DMS53 treated with DMSO at 0.1 percent for 48 hours (cell line): Measurements from ENCODE around the gene SSTR4.
"Not testable (repeated sequence)": the region's sequence is repeated elsewhere in the genome, so short reads cannot be mapped to it uniquely, and the experiment has no call there.

Experiments
- DNase-seq: peaks from one replicate; lab custom pipeline; 2025; ENCODE audit not compliant: unreplicated experiment; lab: John Stamatoyannopoulos, UW

Gene SSTR4, protein sequence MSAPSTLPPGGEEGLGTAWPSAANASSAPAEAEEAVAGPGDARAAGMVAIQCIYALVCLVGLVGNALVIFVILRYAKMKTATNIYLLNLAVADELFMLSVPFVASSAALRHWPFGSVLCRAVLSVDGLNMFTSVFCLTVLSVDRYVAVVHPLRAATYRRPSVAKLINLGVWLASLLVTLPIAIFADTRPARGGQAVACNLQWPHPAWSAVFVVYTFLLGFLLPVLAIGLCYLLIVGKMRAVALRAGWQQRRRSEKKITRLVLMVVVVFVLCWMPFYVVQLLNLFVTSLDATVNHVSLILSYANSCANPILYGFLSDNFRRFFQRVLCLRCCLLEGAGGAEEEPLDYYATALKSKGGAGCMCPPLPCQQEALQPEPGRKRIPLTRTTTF

GRCh38 chr20:23034721-23035671 lies at the start of gene SSTR4:
TSS of gene SSTR4 (plus strand) at chr20:23035312. CDS start at chr20:23035484, 172 bp downstream.
- DNase-seq: no peak

DNA sequence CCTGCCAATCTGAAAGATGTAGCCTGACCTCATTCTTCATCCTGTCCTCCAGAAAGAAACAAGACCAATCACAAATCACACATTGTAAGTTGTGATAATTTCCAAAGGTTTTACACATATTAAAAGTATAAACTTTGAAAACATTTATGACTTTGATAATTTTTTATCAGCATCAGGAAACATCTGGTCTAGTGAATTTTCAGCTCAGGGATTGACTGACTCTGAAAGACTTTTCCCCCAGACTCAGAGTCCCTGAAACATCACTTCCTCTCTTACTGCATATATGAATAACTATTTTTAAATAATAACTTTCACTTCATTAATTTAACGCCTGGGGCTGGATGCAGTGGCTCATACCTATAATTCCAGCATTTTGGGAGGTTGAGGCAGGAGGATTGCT lies 48.5 kb upstream of the SSTR4 start:
- DNase-seq: no peak

- DNase-seq: not testable (repeated sequence)
Measured at GRCh38 chr20:22991424-22991823, 43.7 kb upstream of the SSTR4 start.

DNA sequence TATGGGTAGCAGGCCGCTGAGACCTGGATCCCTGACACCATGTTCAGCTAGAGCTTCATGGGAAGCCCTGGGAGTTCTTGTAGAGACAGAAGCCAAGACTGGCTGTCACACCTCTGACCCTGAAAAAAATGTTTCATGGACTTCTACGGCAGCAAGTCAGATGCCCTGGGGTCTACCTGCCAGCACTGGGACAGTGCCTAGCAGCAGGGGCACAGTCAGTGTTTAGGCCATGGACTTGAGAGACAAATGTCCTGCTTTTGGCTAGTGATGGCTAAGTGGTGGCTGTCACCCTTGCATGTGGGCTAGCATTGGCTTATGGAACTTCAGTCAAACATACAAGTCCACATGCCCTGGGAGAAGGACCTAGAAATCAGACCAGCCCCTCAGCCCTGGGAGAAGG lies 41.3 kb upstream of the SSTR4 start:
- DNase-seq: no peak

DNA sequence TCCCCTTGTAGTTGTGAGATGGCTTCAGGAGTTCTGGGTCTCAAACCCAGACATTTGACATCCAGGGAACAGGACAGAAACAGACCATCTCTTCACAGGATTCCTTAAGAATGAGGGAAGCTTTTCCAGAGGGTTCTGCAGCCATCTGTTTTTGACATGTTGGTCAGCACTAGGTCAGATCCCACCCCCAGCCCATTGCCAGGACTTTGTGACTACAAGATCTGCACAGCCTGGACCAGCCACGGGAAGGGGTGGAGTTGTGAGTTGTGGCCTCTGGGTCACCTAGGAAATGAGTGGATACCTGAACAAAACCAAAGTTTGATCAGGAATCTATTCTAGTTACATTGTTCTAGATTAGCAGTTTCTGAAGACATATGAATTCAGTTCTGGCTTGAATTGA lies 39.2 kb upstream of the SSTR4 start:
- no peak for DNase-seq

GRCh38 chr20:22998476-22998875 lies 36.6 kb upstream of the SSTR4 start:
- DNase-seq: no peak

DNA sequence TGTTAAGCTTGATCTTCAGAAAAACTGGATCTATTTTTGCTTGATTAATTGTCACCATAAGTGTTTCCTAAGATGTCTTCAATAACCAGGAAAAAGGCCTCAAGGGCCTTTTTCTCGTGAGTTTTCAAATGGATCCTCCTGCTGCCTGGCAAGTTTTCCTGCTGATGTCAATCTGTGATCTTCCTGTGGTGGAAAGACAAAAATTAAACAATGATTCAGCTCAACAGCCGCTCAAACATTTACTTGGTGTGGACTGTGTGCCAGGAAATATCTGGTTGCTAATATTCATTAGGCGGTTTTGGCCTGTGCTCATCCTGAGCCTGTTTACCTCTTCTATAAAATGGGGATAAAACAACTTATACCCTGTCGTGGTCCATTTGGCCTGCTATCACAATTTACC lies 35.4 kb upstream of the SSTR4 start:
- no peak for DNase-seq

DNA sequence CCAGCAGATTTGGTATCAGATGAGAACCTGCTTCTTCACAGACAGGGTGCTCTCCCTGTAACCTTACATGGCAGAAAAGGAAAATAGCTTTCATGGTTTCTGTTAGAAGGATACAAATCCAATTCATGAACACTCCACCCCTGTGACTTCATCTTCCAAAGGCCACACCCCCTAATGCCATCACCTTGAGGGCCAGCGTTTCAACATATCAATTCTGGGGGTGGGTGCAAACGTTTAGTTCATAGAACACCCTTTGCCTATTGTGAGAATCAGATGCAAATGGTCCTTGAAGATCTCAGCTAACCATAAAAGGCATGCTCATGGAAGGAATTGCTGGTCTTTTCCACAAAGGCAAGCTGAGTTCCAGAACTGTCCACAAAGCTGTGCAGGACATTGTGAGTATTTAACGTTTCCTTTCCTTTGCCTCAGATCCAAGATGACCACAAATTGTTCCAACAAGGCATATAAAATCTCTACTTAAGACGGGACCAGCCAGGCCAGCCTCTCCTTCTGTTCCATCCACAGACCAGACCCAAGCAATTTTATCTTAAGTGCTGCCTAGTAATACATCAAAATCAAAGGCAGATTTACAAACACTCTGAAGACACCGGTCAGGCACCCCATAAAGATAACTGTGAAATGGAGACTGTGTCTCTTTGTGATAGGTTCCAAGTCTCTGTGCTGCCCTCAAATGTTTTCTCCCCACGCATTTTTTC lies 34.7 kb upstream of the SSTR4 start:
- DNase-seq: no peak

DNA sequence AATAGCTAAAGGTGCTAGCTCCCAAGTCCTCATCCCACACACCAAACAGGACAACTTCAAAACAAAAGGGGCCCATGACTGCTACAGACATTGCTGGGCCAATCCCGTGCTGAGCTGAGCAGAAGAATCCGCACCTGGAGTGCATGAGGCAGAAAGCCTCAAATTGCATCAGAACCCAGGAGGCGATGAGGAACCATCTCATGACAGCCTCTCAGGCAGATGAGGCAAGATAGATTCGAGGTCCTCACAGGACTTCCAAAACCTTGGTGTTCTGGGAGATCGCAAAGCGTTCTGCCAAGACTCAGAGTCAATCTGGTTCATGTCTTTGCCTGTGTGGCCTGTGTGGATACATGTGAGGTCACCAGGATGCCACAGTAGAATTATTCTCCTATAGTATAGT lies 32.8 kb upstream of the SSTR4 start:
- DNase-seq: no peak

- DNase-seq: no peak
Measured at GRCh38 chr20:23003077-23003635, 32.0 kb upstream of the SSTR4 start.

- DNase-seq: no peak
Measured at GRCh38 chr20:23003881-23004460, 31.1 kb upstream of the SSTR4 start.

GRCh38 chr20:23005776-23006175 lies 29.3 kb upstream of the SSTR4 start:
- DNase-seq: no peak

GRCh38 chr20:23007462-23007861 lies 27.6 kb upstream of the SSTR4 start:
- no peak for DNase-seq

DNA sequence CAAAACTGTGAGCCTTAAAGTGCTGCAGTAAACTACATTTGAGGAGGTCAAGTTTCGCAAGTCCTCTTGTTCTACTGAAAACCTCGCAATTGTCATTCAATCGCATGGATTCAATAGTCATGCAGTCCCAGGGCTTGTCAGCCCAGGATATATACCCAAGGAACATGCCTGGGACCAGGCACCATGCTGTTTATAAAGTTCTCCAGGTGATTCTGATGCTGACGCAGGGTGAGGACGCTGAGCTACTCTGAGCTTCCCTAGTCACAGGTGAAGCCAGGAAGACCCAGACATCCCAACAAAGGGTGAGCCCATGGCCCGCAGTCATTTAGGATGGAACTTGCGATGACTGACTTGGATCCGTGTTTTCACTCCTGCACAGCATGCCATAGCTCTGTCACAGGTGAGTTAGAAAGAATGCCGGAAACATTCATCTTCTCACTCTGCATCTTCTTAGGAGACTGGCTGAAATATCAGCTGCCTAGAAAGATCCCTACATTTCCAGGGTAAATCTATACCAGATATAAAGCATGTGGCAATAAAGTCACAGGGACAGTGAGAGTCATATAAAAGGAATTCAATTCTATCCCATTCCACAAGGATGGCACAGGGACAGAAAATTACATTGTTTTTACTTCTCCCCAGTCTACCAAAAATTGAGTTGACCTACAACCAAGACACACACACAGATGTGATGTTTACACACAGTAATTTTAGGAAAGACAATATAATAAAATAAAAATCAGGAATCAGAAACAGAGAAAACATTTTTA lies 27.0 kb upstream of the SSTR4 start:
- no peak for DNase-seq

GRCh38 chr20:23008667-23009066 lies 26.4 kb upstream of the SSTR4 start:
- DNase-seq: no peak

- no peak for DNase-seq
Measured at GRCh38 chr20:23009636-23010035, 25.5 kb upstream of the SSTR4 start.

GRCh38 chr20:23010096-23010495 lies 25.0 kb upstream of the SSTR4 start:
- DNase-seq: no peak

DNA sequence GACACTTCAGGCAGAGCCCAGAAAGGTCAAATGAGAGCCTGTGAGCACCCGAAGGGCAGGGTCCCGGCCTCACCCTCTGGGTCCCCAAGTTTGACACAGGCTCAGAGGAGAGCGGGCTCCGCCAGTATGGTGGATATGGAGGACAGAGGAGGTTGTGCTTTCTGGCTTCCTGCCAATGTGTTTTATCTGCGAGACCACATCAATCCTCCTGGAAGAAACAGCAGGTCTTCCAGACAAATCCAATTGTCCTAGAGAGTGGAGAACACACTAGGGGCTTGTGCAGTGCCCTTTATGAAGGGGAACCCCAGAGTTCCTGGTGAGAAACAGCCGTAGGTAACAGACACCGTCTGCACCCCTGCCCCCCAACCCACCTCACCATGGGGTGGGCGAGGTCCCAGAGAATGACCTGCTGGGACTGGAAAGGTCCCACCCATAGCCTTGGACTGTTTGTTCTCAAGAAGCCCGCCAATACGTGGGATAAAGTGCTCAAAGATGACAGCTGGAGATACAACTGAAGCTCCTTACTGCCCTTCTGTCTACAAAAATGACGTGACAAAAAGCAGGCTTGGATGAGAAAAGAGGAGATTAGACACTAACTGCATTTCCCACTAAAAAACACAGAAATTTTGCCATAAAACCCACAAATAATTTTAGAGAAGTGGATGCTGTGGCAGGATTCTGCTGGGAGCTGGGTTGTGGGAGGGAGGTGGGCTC lies 23.9 kb upstream of the SSTR4 start:
- no peak for DNase-seq

DNA sequence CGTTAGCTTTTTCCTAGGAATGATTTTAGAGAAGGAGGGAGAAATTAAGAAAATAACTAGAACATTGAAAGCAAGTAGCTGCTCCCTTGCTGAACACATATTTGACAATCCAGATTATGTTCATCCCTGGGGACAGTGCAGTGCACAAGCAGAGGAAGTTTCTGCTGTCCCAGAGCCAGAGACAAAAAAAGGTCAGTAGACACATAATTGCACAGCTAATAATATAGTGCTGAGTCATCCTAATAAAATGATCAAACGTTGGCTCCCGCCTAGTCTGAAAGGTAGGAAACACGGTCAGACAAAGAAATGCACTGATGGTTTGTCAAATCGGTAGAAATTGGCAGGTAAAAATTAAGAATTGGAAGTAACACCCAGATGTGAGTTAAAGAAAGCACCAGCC lies 21.7 kb upstream of the SSTR4 start:
- no peak for DNase-seq
